Prostate gland (tissue), 2 donors: ENCODE measurements around the gene ARL6IP5.

Experiments used
- CTCF ChIP-seq, 4 experiments: fragments of 200-600 bp in 2 of 4; fragments of 450-650 bp in 2 of 4; sonication (generic) in 2 of 4; IDR thresholded peaks; 1 replicate in 3 of 4; 2 replicates in 1 of 4; pipeline ENCODE4 v1.5.1; 2016 to 2019; ENCODE audit warnings: antibody characterized with exemption in 4 of 4, mild to moderate bottlenecking in 2 of 4, moderate library complexity in 2 of 4
- POLR2A ChIP-seq: fragments of 450-650 bp; IDR thresholded peaks from one replicate; pipeline ENCODE4 v1.6.1; 2016; ENCODE audit warnings: antibody characterized with exemption, mild to moderate bottlenecking
- POLR2AphosphoS5 ChIP-seq: sonication (generic); formaldehyde crosslinking; IDR thresholded peaks from one replicate; pipeline ENCODE4 v1.6.1; 2017; ENCODE audit warnings: antibody characterized with exemption

- TF ChIP-seq POLR2A (no peak), CTCF (IDR thresholded peaks at IDR 0.05) (no peak), POLR2AphosphoS5 (no peak)
Observed at GRCh38 chr3:69107841-69108240, 23.1 kb downstream of the ARL6IP5 start.
